DMS153 treated with DMSO at 0.1 percent for 48 hours (cell line): Measurements from ENCODE around the gene HOXA5.

Experiments
- DNase-seq: peaks from one replicate; lab custom pipeline; 2025; ENCODE audit not compliant: unreplicated experiment; lab: John Stamatoyannopoulos, UW

The HOXA5 gene

GRCh38 chr7:27160546-27161213 lies 17.2 kb upstream of the HOXA5 start:
- peak; percentile 87 for DNase-seq

- no peak for DNase-seq
Observed at GRCh38 chr7:27160145-27160545, 16.7 kb upstream of the HOXA5 start.

DNA sequence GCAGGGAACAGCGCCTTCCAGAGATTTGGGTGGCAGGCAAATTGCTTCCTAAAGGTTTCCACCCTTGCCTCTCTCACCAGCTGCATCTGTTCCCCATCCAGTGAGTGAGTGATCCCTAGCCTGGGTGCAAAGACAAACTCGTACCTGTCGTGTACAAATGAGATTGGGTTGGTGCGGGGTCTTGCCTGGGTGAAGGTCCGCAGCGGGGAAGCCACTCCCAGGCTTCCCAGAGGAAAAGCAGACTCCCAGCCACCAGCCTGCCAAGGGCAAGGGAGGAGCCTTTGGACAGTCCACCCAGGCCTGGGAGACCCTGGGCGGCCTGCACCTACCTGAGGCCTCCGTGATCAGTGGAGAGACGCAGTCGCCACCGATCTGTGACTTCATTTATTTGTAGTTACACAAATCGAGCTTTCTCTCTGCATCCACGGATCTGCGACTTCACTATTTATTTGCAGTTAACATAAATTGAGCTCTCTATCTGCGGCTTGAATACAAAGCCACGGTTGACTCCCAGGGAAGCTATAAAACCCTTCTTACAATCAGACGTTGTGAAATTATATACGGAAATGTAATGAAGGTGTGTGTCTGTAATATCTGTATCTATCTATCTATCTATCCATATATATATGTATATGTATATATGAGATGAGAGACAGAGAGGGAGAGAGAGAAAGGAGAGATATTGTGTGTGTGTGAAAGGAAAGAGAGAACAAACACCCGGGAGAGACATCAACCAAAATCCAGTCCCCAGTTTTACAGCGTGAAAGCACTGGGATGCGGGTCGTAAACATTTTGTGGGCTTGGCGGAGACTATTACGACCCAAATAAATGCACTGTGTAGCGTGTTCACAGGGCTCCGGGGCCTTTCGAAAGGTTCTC lies 16.0 kb upstream of the HOXA5 start:
- DNase-seq: no peak

DNA sequence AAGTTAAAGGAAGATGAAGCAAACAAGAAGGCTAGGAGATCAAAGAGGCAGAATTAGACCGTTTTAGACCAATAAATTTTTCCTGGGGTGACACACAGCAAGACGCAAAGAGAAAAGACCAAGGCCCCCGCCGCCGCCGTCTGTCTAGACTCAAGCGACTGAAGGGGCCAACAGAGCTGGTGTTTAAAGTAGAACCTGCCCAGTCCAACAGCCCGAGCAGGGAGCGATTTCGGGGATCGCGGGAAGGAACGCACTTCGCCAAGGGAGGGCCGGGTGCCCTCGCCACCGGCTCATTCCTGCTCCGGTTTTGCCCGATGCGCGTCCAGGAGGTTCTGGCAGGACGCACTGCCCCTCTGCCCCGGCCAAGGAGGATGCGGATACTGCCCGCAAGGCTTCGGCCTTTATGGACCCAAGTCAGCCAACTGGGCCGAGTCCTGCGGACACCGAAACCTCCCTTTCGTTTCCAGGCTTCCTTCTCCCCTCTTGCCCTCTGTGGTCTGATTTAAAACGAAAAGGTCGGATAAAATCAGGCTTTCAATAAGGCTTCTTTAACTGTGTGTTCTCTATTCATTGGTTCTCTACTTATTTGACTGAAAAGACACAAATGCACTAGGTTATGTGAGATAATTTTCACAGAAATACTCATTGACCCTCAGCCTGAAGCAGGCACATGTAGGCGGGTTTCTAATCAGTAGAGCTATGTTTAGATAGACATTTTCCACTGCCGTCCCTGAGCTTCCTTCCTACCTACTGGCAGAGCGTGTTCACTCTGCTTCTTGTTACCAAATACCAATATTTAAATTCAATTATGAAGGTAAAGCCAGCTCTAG lies 15.2 kb upstream of the HOXA5 start:
- no peak for DNase-seq

DNA sequence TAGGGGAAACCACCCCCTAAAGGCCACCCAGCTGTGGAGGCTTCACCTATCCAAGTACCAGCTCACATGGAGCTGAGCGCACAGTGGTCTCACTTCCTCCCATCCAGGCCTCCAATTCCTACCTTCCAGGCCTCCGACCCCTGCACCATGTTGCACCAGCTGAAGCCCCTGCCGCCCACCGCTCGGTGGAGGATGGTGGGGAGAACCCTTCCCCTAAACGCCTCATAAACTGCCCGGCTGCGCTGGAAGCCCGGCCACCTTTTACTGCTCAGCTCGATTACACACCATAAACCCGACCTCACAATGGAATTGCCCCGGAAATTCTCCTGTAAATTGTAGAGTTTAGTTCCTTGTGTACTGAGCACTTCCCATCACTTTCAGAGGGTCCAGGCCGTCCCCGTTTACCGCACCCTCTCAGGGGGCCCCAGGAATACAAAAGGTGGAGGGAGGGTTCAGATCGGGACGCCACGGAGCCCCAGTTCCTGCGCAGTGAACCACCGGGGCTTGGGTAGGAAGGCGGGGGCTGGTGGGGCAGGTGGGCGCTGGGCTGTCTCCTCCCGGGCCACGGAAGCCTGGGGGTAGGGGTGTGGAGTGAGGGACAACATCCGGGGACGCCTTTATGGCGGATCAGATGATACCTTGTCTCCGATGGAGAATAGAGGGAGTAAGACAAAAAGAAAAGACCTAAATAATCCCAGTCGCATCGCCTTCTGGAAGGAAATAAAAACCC lies 14.4 kb upstream of the HOXA5 start:
- DNase-seq: no peak

DNA sequence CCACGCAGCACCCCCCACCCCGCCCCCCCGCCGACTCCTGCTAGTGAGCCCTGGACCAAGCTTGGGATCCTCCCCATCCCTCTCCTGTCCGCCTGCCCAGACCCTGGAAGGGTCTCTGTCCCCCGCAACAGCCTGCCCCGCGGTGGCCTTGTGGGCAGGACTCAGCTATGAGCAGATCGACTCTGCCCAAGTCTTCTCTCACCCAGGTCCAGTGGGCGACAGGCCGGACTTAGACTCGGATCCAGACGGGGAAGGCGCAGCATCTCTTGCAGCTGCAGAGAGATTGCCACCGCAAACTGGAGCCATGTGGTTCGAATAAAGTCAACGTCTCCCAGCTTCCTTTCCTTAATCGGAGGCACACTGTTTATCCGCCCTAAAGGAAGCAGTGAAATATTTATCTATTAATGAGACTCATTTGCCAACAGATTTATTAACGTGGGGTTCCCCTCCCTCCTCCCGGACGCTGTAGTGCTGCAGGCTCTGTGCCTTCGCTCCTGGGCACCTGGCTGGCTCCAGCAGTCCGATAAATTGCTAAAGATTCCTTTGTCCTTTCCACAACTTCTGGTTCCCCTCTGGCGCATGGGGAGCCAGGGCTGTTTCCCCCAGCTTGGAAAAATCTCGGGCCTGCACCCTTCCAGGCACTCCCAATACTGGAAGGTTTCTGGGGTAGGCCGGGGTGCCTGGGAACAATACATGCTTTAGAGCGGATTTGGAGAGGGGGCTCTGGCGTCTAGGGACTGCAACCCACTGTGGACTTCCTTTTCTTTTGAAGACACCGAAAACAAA lies 13.6 kb upstream of the HOXA5 start:
- no peak for DNase-seq

GRCh38 chr7:27156508-27156898 lies 13.0 kb upstream of the HOXA5 start, which contains the start of gene HOXA7:
TSS of gene HOXA7 (minus strand) at chr7:27156675. CDS start at chr7:27156545, 130 bp downstream.
- no peak for DNase-seq

- no peak for DNase-seq
Observed at GRCh38 chr7:27155816-27156507, 12.5 kb upstream of the HOXA5 start.

- DNase-seq: peak; percentile 30
Observed at GRCh38 chr7:27154901-27155815, 11.7 kb upstream of the HOXA5 start.

DNA sequence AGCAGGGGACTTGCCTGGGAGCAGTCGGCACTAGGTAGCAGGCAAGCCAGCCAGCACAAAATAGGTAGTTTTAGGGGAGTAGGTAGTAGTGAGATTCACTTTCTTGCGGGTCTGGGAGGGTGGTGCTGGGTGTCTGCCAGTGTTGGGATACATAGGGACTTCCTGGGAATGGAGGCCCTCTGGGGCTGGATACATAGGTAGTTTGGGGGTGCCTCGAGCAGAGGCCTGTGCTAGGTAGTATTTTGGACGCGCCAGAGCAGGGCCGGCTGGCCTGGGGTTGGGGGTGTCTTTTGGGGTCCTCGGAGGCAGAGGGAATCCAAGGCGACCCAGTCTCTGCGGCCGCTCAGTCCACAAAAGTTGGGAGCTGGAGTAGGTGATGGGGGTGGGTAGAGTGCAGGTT lies 10.9 kb upstream of the HOXA5 start:
- no peak for DNase-seq

DNA sequence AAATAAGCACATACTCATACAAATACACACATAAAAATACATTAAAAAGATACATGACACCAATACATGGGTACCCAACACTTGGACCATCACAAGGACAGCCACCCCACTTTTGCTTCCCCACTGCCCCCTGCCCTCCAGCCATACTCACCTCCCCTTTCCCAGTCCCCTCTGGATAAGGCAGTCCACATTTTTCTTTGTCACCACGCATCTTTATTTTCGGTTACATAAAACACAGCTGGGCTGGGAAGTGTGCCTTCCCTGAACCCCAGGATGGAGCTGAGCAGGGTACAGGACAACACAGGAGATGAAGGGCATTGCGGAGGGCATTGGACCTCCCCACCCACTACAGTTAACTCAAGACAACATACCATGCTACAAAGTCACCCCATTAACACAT lies 10.0 kb upstream of the HOXA5 start:
- DNase-seq: no peak

GRCh38 chr7:27152816-27153442 lies 9.4 kb upstream of the HOXA5 start:
- no peak for DNase-seq

DNA sequence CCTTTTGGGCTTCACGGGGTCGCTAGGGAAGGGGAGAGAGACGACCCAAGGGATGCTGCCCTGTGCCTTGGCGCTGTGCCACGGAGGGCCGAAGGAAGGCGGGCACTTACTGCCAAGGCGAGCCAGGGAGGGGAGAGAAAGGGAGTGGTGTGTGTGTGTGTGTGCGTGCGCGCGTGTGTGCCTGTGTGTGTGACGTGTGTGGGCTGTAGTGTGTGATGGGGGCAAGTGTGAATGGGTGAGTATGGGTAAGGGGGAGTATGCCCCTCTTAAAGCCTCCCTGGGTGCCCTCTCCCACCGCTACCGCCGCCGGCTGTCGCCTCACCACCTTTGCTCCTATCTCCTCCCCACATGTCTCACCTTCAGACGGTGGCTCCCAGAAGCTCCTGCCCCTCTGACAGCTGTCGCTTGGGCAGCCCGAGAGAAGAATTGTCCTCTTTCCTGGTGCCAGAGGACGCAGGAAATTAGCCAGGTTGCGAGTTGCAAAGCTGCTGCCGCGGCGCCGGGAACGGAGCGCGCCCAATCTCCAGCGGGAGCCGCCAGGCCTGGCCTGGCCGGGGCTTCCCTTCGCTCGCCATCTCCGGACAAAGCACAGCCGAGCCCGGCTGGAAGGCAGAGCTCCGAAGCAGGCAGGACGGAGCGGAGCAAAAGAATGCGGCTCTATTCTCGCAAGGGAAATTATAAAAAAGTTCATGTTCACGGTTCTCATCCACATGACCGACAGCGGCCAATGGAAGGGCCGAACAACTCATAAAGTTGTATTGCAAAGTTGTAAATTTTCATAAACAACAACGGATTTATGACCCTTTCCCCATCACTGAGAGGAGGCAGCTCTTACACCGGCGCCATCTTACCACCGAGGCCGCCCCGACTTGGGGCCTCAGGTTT lies 8.7 kb upstream of the HOXA5 start, which contains the start of gene HOXA3:
Gene HOXA3 (minus strand): TSS at position 653 of the 885 bp plus-strand sequence. CDS start 41,943 bp downstream, outside the sequence.
- DNase-seq: no peak

DNA sequence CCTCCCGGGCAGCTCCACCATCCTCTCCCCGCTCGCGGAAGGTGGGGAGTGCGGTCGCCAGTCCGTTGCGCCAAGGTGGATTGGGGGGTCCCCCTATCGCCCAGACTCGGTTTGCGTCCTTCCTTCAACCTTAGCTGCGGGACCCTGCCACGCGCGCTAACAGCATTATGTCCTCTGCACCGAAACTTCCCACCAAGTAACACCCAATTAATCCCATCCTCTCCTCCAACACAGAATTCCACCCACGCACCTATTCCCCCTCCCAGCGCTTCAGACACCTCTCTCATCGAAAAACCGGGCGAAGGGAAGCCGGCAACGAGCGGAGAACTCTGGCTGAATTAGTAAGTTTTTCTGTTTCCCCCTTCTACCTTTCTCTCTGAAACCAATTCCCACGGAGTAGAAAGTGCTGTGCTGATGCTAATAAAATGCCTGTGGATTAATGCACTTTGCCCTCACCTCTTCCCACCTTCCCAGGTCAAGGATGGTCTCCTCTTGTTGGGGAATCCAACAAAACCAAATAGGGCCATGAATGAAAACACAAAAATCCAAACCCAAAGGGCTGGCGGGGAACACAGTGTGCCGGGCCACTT lies 8.0 kb upstream of the HOXA5 start:
- no peak for DNase-seq

GRCh38 chr7:27150568-27151340 lies 7.3 kb upstream of the HOXA5 start:
- peak; percentile 88 for DNase-seq
